Common myeloid progenitor, CD34-positive (primary cell): ENCODE results near the gene UBE3C.

Source experiments
- CTCF ChIA-PET: fragments of 350-600 bp; sonication (Branson Sonifier 250); formaldehyde crosslinking; loops from one replicate; lab custom pipeline; 2021; ENCODE audit warnings: antibody characterized with exemption; lab: Charles Lee
- POLR2A ChIA-PET: fragments of 350-600 bp; sonication (Branson Sonifier 250); formaldehyde crosslinking; loops from one replicate; lab custom pipeline; 2021; ENCODE audit warnings: antibody characterized with exemption; lab: Charles Lee
- DNase-seq, 3 donors: peaks; one replicate each; pipeline versions ENCODE4 v3.0.0 to v3.0.0-alpha.2; 2013
- H3K27ac ChIP-seq, 2 experiments: 1 replicate in 1 of 2; 2 replicates in 1 of 2; pipeline ENCODE4 v1.7.0; 2013; ENCODE audit warnings: inconsistent platforms in 2 of 2, low read length in 2 of 2, mild to moderate bottlenecking in 2 of 2, low read depth in 1 of 2, moderate library complexity in 1 of 2; ENCODE audit not compliant: severe bottlenecking in 2 of 2, insufficient read depth in 1 of 2, poor library complexity in 1 of 2
- H3K27me3 ChIP-seq, 5 experiments: replicated peaks in 2 of 5; 1 replicate in 3 of 5; 2 replicates in 2 of 5; pipeline versions ENCODE4 v1.6.1 to v1.7.0; 2013; ENCODE audit warnings: low read length in 4 of 5, mild to moderate bottlenecking in 2 of 5, moderate library complexity in 2 of 5, inconsistent platforms in 1 of 5; ENCODE audit not compliant: insufficient read depth in 5 of 5, control insufficient read depth in 4 of 5
- H3K36me3 ChIP-seq, 4 experiments: 1 replicate in 2 of 4; 2 replicates in 2 of 4; pipeline versions ENCODE4 v1.6.1 to v1.7.0; 2013; ENCODE audit warnings: low read length in 3 of 4, control low read depth in 1 of 4, mild to moderate bottlenecking in 1 of 4; ENCODE audit not compliant: control insufficient read depth in 4 of 4, insufficient read depth in 4 of 4
- H3K4me1 ChIP-seq, 4 experiments: 1 replicate in 3 of 4; 2 replicates in 1 of 4; pipeline versions ENCODE4 v1.6.1 to v1.7.1; 2013; ENCODE audit warnings: low read length in 3 of 4, mild to moderate bottlenecking in 3 of 4, control low read depth in 1 of 4, inconsistent platforms in 1 of 4, moderate library complexity in 1 of 4; ENCODE audit not compliant: control insufficient read depth in 4 of 4, insufficient read depth in 4 of 4; ENCODE audit errors: control extremely low read depth in 1 of 4
- H3K4me3 ChIP-seq, 7 experiments: 1 replicate in 4 of 7; 2 replicates in 3 of 7; pipeline versions ENCODE4 v1.5.1 to v1.7.0; 2013; ENCODE audit warnings: mild to moderate bottlenecking in 7 of 7, low read length in 6 of 7, moderate library complexity in 6 of 7, inconsistent platforms in 2 of 7, low read depth in 2 of 7, control low read depth in 1 of 7; ENCODE audit not compliant: insufficient read depth in 4 of 7, control insufficient read depth in 1 of 7; ENCODE audit errors: extremely low read depth in 1 of 7
- H3K9me3 ChIP-seq, 5 experiments: 1 replicate in 4 of 5; 2 replicates in 1 of 5; pipeline versions ENCODE4 v1.6.1 to v1.7.1; 2013; ENCODE audit warnings: low read length in 4 of 5, mild to moderate bottlenecking in 2 of 5, inconsistent platforms in 1 of 5, low read depth in 1 of 5, moderate library complexity in 1 of 5; ENCODE audit not compliant: control insufficient read depth in 4 of 5, insufficient read depth in 2 of 5; ENCODE audit errors: control extremely low read depth in 1 of 5
- WGBS: methylation state at CpG from one replicate; pipeline ENCODE4 v1.1.5; 2013; ENCODE audit not compliant: insufficient coverage; 5-methylcytosine and 5-hydroxymethylcytosine counted together

UBE3C gene

DNA sequence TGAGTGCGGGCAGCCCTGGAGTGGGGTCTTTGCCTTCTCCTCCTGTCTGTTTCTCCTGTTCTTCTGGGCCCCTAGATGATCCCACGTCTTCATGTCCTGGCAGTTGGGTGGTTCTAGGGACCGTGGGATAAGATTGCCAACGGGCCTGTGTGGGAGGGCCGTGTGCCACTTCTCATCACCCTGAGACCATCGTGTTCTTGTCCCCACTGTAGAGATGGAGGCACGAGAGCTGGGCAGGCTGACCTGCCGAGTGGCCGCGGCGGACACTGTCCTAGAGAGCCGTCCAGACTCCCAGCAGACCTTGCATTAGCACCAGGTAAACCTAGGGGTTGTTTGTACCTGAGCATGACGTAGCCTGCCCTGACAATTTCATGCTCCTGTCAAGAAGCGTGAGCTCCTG, 18.5 kb upstream of the UBE3C start:
- Histone ChIP-seq H3K9me3 (peaks cover 0 to 10% (median 0%) of the 10 kb centered on the region in 5 experiments), H3K4me1 (no peaks in the 10 kb centered on the region), H3K27me3 (peaks cover 0 to 5% (median 0%) of the 10 kb centered on the region in 5 experiments), H3K4me3 (no peak overlapping the region), H3K36me3 (no peaks in the 10 kb centered on the region), H3K27ac (no peak overlapping the region)
- no peak for DNase-seq
- over 99% methylated on average over 11 of the region's 14 CpGs for WGBS
- ChIA-PET CTCF (no interaction called here), POLR2A (no interaction called here)

DNA sequence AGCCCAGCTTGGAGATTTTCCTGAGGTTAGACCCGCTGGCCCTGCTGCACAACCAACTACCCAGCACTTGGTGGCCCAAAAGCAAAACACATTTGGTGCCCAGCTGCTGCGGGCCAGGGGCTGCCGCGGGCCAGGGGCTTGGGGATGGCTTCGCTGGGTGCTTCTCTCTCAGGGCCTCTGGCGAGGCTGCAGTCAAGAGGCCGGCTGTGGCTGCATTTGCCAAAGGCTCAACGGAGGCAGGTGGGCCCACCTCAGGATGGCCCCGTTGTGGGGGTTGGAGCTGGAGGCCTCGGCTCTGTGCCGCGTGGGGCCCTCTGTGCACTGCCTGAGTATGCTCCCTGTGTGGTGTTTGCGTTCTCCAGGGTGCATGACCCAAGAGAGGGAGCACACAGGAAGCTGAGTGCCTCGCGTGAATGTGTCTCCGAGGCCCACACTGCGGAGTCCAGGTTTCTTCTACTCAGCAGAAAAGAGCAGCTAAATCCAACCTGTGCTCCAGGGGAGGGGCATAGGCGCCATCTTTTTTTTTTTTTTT, 17.5 kb upstream of the UBE3C start:
- Histone ChIP-seq H3K27ac (no peak overlapping the region), H3K4me1 (no peaks in the 10 kb centered on the region), H3K4me3 (no peak overlapping the region), H3K9me3 (peaks cover 0 to 10% (median 0%) of the 10 kb centered on the region in 5 experiments), H3K27me3 (peaks cover 0 to 5% (median 0%) of the 10 kb centered on the region in 5 experiments), H3K36me3 (no peaks in the 10 kb centered on the region)
- DNase-seq = no peak
- WGBS = 98% methylated on average over 15 of the region's 18 CpGs
- POLR2A ChIA-PET = no interaction called here
- CTCF ChIA-PET = interaction anchor here (1.2 kb wide), 1 partner anchor 149 kb away, joined by 3 read pairs; no protein-coding TSS in a partner anchor

- peaks cover 0 to 3% (median 0%) of the 10 kb centered on the region in 5 experiments for H3K27me3 ChIP-seq
- H3K27ac ChIP-seq = no peak overlapping the region
- H3K4me1 ChIP-seq = no peaks in the 10 kb centered on the region
- no peaks in the 10 kb centered on the region for H3K36me3 ChIP-seq
- H3K4me3 ChIP-seq = no peak overlapping the region
- DNase-seq = no peak
- peaks cover 0 to 2% (median 0%) of the 10 kb centered on the region in 5 experiments for H3K9me3 ChIP-seq
- ChIA-PET POLR2A (no interaction called here), CTCF (interaction anchor here (0.6 to 0.7 kb wide), 2 partner anchors 132 to 153 kb away, joined by 3 read pairs; no protein-coding TSS in a partner anchor)
- 93% methylated on average over 8 of the region's 12 CpGs for WGBS
Measured at GRCh38 chr7:157122800-157123495, 15.8 kb upstream of the UBE3C start.

DNA sequence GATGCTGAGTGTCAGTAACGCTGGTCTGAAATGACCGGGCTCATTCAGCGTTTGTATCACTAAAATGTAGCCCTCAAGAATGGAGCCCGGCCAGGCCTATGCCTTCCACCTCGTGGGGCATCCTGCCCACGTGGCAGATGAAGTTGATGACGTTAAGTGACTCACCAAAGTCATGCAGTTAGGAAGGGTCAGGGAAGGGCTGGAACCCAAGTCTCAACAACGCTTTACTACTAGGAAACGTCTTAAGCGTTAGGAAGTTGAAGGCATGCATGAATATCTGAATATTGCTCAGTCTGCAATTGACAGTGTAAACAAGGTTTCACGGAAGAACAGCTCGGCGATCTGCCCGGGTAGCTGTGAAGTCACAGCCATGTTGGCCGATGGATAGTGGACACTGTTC, 14.0 kb upstream of the UBE3C start:
- H3K4me3 ChIP-seq = no peak overlapping the region
- H3K9me3 ChIP-seq = no peaks in the 10 kb centered on the region
- H3K27ac ChIP-seq = no peak overlapping the region
- WGBS = 93% methylated on average over 10 of the region's 15 CpGs
- DNase-seq = no peak
- H3K4me1 ChIP-seq = no peaks in the 10 kb centered on the region
- ChIA-PET CTCF (no interaction called here), POLR2A (no interaction called here)
- H3K36me3 ChIP-seq = no peaks in the 10 kb centered on the region
- H3K27me3 ChIP-seq = peaks cover 0 to 7% (median 6%) of the 10 kb centered on the region in 5 experiments

DNA sequence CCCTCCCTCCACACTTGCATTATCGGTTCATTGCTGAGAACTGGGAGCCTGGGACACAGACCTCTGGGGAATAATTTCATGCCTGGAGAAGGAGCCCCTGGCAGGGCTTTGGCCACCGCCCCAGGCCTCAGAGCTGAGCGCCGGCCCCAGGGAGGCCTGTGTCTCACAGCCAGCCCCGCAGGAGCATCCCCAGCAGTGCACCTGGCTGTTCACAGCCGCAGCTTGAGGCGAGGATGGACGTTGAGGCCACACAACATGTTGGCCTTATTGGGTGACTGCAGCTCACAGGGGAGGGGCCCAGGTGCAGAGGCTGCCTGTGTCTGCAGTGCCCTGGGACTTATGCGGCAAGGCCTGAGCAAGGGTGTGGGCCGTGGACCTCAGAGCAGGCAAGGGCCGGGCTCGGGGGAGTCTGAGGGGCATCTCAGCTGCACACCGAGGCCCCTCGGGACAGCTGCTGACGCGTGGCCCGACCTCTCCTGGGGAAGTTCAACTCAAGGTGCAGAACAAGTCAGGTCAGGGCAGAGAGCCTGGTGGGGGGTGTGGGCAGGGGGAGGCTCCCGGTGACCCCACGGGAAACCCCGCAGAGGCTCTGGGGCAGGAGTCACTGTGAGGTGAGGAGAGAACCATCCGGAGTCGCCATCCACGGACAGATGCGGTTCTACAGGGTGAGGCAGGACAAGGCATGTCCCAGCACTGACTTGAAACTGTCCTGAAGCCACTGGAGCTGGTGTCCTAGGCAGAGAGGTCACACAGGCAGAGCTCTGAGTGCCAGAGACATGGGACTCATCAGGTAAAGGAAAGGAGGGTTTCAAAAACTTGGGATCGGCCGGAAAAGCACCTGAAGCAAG, 13.1 kb upstream of the UBE3C start:
- peaks cover 0 to 12% (median 4%) of the 10 kb centered on the region in 5 experiments for H3K27me3 ChIP-seq
- H3K4me3 ChIP-seq = no peak overlapping the region
- no peaks in the 10 kb centered on the region for H3K36me3 ChIP-seq
- no peak overlapping the region for H3K27ac ChIP-seq
- H3K4me1 ChIP-seq = no peaks in the 10 kb centered on the region
- WGBS = 95% methylated on average over 26 of the region's 26 CpGs
- H3K9me3 ChIP-seq = no peaks in the 10 kb centered on the region
- no peak for DNase-seq
- ChIA-PET POLR2A (no interaction called here), CTCF (no interaction called here)

GRCh38 chr7:157126921-157127320, 11.8 kb upstream of the UBE3C start:
- Histone ChIP-seq H3K4me1 (no peaks in the 10 kb centered on the region), H3K27ac (no peak overlapping the region), H3K4me3 (no peak overlapping the region), H3K9me3 (no peaks in the 10 kb centered on the region), H3K27me3 (peaks cover 0 to 15% (median 6%) of the 10 kb centered on the region in 5 experiments), H3K36me3 (no peaks in the 10 kb centered on the region)
- ChIA-PET POLR2A (no interaction called here), CTCF (no interaction called here)
- 93% methylated on average over 9 of the region's 11 CpGs for WGBS
- DNase-seq = no peak
